ENCODE results near the gene MYO5A. TPM values are rescaled to one million over a fixed set of nuclear protein-coding genes. Genes with fewer than 3 reads are reported as not detected.

Gene MYO5A
- total and polyA plus RNA-seq, 9 of the 15 experiments (the other 6 are each of a cell fraction or from before 2014, with no cell fraction given), result 0.03 to 0.82 (median 0.40) TPM

- TF ChIP-seq CUX1 (CRISPR knock-in tag; IDR thresholded peaks at IDR 0.05) (no peak), POLR2H (tag; IDR thresholded peaks at IDR 0.05; ENCODE audit: low read depth) (no peak), BRD4 (IDR thresholded peaks at IDR 0.05) (no peak), FOXK2 (conservative IDR thresholded peaks at IDR 0.05 in 1 of 2, IDR thresholded peaks at IDR 0.05 in 1 of 2; ENCODE audit: low read depth in 2 of 2) (no peak), CGGBP1 (CRISPR knock-in tag; IDR thresholded peaks at IDR 0.05) (no peak), SPI1 (IDR thresholded peaks at IDR 0.05; ENCODE audit: borderline replicate concordance, low read depth, low read length) (no peak), ZEB2 (IDR thresholded peaks at IDR 0.05) (no peak)
These were observed 26.1 kb downstream of the MYO5A start (continued) for GRCh38 chr15:52502608-52503007.

All from K562 (cell line).